Inferior parietal cortex (tissue), 1 donor: ENCODE data around the gene ADCY10.
A peak's percentile ranks its signal among the peaks of the same experiment; 100 is the strongest.

ENCODE experiments used
- DNase-seq: peaks from one replicate; pipeline ENCODE4 v3.0.0-alpha.2; 2016; ENCODE audit errors: extremely low spot score

The ADCY10 gene

GRCh38 chr1:167777269-167777650 lies 136.7 kb downstream of the ADCY10 start:
- DNase-seq, result no peak

DNA sequence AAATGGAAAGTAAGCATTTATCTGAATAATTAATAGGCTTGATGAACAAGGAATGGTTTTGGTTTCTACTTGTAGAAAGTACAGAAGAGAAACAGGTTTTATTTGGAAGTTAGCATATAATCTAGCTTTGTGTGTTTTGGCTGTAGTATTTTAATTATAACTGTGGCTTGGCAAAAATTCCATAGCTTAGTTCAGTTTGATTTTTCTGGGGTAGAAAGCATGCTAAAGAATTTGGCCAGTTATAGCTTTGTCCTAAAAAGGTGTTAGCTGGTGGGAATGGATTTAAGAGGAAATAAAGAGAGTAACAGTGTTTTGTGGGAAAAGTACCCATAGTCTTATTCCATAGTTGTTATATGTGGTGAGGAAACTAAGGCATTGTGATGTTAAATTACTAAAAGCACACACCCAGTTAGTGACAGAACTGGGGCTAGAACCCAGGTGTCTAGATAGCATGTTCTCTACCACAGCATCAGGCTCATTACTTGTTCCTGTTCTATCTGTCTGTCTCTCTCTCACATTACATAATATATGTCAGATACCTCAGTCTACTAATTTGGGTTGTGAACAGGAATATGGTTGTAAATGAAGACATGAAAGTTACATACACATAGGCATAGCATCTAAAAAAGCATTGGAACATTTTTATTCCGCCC lies 137.2 kb downstream of the ADCY10 start:
- DNase-seq, result no peak

DNA sequence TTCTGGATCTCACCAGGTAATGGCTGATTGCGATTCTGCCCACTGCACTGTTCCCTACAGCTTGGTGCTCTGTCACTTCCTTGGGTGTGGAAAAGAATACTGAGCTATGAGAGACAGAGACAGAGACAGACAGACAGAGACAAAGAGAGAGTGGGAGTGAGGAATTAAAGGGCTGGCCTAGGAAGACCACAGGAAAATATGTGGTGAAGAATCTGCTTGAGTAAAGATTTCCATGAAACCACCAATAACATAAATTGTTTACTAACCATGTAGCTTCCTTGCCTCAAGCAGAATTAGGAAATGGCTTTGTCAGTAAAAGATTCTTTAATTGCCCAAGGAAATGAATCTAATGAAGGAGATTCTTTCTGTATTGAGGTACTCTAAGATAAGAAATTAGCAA lies 137.8 kb downstream of the ADCY10 start:
- no peak for DNase-seq

GRCh38 chr1:167775178-167775577 lies 138.8 kb downstream of the ADCY10 start:
- DNase-seq, result no peak

DNA sequence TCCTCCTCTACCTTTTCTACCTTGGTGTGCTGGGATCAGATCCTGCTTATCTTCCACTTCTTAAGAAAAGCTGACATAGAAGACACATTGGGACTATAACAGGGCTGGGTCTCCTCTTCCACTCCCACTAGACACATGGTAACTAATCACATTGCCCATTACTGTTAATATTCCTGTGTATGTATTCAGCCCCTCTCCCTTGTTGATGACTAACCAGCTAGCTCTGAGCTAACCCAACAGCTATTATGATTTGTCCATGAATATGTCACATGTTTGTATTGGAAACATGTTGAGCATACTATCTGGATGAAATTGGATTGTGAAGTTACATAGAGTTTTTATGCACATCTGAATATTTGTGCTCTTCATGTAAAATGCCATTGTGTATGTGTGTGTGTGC lies 139.2 kb downstream of the ADCY10 start:
- DNase-seq, result no peak

- DNase-seq, result no peak
Observed at GRCh38 chr1:167773516-167773915, 140.4 kb downstream of the ADCY10 start.

DNA sequence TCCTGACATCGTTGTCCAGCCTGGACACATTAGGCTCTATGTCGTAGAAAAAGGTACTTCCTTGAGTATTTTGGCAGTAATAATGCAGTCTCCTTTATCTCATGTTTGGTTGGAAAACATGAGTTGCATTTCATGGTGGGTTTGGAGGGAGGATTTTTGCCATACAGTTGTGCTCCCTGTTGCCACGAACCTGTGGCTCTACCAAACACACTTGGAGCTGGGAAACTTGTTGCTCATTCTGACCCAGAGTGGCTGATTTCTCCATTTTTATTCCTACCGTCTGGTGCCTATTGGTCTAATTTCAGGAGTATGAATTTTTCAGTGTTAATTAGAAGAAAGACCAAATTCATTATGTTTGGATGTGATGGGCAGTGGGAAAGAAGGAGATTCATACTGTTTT lies 141.5 kb downstream of the ADCY10 start:
- DNase-seq, result no peak

- no peak for DNase-seq
Observed at GRCh38 chr1:167770127-167770526, 143.8 kb downstream of the ADCY10 start.

DNA sequence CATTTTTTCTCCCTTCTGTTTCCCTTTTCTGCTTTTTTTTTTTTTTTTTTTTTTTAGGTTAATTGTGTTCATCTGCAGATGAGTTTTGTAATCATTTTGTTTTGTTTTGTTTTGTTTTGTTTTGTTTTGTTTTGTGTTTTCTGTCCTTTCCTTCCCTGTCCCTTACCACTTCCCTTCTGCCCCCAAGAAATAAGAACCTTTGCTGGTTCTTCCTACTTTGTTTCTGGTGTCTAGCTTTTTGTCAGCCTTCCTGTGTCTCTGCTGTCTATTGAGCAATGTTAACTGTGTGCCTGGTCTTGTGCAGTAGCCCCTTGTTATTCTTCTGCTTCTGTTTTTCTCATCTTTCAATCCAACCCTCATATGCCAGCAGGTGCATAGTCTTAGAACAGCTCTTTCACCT lies 146.2 kb downstream of the ADCY10 start:
- no peak for DNase-seq

DNA sequence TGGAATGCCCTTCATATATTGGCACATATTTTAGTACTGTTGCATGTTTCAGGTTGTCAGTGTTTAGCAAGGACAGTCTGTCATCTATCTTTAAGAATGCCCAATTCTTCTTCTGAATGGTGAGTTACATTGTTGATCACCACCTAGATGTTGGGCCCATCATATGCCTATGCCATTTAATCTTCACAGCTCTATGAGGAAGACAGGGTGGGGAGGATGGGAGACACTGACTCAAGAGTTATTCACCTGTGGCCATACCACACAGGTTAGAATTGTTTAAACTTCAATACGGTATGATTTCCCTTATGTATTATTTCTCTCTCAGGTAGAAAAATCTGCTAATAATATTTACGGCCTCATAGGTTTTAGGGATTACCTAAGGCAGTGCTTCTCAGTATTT lies 147.4 kb downstream of the ADCY10 start:
- no peak for DNase-seq

DNA sequence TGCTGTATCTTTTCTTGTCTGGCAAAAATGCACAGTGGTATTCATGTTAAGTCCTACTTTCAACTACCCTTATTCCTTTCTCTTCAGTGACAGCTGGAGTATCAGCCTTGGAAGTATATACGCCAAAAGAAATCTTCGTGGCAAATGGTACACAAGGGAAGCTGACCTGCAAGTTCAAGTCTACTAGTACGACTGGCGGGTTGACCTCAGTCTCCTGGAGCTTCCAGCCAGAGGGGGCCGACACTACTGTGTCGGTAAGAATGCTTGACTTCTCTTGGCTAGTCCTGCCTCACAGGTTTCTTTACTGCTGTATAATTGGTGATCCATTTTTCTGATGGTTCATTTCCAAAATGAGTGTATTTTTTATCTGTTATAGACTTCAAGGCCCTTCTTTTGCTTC lies 148.4 kb downstream of the ADCY10 start:
- DNase-seq, result no peak

DNA sequence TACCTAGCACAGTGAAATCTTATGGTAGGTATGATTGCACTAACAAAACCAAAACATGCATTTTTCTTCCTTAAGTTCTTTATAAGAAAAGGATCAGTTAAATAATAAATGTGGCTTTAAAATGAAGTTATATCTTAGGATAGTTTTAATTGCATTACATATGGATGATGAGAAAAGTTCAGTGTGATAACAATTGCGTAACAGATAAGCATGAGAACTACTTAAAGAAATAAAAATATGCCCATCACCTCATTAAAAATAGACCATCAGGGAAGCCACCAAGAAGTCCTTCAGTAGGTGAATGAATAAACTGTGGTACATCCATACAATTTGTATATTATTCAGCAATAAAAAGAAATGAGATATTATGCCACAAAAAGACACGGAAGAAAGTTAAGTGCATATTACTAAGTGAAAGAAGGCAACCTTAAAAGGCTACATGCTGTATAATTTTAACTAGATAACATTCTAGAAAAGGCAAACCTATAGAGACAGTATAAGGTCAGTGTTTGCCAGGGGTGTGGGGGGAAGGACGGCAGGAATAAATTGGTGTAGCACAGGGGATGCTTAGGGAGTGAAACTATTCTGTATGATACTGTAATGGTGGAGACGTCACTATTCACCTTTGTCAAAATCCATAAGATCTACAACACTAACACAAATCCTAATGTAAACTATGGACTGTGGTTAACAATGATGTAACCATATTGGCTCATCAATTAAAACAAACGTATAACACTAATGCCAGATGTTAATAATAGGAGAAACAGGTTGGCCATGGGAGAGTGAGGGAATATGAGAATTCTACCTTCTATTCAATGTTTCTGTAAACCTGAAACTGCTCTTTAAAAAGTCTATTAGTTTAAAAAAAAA lies 149.2 kb downstream of the ADCY10 start:
- DNase-seq, result no peak

- DNase-seq, result peak; percentile 80
Observed at GRCh38 chr1:167763525-167764220, 150.3 kb downstream of the ADCY10 start.

DNA sequence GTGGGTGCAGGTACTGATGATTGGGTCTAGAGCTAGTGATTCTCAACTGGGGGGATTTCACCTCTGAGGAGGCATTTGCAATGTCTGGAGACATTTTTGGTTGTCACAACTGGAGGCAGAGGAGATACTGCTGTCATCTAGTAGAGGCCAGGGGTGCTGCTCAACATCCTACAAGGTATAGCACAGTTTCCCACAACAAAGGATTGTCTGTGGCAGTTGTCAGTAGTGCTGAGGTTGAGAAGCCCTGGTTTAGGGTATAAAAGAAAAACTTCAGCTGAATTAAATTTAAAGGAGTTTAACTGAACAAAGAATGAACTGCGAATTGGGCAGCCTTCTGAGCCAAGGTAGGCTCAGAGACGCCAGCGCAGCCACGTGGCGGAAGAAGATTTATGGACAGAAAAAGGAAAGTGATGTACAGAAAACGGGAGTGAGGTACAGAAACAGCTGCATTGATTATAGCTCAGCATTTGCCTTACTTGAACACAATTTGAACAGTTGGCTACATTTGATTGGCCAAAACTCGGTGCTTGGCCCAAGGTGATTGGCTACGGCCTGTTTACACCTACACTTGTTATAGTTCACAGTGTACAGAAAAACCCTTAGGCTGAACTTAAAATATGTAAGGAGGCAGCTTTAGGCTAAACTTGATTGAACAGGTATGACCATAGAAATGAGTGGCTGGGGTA lies 151.7 kb downstream of the ADCY10 start:
- DNase-seq, result no peak

GRCh38 chr1:167761400-167761799 lies 152.5 kb downstream of the ADCY10 start:
- DNase-seq, result no peak
